ENCODE results near the gene POLL. TPM values are rescaled to one million over a fixed set of nuclear protein-coding genes. Genes with fewer than 3 reads are reported as not detected.
"Not testable (repeated sequence)": the region's sequence is repeated elsewhere in the genome, so short reads cannot be mapped to it uniquely, and the experiment has no call there.

Gene POLL
- polyA plus RNA-seq, 1 donor, result 30.9 TPM

DNA sequence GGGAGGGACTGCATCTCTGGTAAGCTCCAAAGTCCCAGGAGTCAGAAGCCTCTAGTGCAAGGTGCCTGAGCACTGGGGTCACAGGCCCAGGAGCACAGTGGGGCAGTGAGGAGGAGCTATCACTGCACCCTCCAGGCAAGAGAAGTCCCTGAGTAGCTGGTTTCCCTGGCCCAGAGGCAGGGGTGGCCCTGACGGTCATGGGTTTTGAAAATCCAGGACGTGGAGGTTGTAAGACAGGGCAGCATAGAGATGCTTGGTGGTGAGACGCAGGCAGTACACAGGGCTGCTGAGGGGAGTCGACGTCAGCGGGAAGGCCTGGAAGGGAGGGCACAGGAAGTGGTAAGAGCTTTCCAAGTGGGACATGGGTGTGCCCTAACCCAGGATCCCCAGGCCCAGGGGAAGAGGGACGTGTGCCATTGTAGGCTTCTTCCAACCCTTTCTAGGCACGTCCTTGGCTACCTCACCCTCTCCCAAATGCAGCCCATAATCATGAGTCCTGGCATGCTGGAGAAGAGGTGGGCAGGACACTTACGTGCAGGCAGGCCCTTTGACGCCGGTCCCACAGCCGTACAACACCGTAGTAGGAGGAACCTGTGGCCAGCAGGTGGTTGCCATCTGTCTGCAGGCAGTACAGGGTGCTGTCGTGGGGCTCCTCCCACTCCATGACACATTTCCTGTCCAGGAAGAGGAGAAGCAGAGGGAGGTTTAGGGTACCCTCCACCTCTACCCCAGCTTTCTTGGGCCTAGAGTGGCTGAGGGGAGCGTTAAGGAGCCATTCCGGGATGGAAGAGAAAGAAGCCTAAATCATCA, 23.2 kb upstream of the POLL start:
- DNase-seq (ENCODE audit: low read depth), result no peak

DNA sequence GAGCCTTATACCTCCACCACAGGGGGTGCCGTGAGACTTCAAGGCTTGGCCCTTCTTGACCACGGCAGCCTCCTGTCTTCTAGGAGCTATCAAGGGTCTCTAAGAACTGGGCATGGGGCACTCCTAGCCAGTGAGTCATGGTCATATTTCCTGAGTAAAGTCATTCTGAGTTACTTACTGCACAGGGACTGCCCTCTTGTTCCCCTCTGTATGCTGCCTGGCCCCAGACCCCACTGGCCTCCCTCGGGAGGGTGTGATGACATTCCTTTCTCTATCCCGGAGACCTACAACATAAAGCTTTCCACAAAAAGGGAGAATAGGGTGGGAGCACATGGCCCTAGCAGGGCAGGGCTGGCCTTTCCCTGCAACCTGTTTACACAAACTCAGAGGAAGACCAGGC, 21.4 kb upstream of the POLL start:
- no peak for DNase-seq (ENCODE audit: low read depth)

GRCh38 chr10:101607124-101607523, 19.1 kb upstream of the POLL start:
- no peak for DNase-seq (ENCODE audit: low read depth)

- DNase-seq (ENCODE audit: low read depth), result peak; percentile 20
Observed at GRCh38 chr10:101602761-101603398, 14.8 kb upstream of the POLL start.

- no peak for DNase-seq (ENCODE audit: low read depth)
Observed at GRCh38 chr10:101601541-101601940, 13.5 kb upstream of the POLL start.

DNA sequence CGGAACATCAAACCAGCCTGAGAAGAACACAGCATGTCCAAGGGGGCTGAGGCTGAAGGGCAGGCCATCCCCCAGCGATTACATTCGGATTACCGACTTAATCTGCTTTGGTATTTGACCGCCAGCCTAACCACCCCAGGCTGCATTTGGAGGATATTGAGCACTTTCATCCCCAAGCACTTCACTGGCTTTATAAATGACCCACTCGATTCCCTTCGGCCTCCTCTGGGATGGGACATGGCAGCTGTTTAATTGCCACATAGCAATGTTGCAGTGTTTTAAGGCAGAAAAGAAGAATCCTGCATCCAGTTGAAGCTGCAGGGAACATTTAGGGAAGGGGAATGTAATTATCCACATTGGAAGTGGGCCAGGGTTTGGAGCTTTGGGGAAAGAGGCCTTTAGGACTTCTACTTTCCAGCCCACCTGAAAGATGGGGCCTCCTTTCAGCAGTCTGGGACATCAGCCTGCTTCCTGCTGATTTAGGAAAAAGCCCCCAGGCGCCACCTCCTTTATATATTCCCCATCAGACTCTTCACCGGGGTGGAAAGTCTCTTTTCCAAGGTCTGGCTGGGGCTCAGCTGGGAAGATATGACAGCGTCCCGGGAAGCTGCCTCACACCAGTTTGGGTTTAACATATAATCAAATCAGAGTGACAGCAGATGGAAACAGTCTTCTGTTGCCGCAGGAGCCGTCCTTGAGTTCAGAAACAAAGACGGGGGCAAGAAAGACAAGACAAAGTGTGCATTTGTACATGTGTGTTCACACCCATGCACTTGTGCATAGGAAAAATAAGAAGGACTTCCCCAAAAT, 9.2 kb upstream of the POLL start:
- no peak for DNase-seq (ENCODE audit: low read depth)

GRCh38 chr10:101595591-101596433, 7.8 kb upstream of the POLL start:
- DNase-seq (ENCODE audit: low read depth), result no peak

DNA sequence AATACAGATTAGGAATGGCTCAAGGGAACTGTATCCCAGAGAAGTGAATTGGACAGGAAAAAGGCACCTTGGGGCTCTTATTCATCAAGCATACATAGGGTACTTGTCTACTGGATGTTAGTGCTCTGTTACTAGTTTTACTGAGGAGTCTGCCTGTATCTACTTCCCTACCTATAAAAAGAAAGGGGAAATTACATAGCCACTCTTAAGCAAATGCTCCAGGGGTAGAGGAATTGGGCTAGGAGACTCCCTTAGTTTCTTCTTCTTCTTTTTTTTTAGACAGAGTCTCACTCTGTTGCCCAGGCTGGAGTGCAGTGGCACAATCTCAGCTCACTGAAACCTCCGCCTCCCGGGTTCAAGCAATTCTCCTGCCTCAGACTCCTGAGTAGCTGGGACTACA, 5.3 kb upstream of the POLL start:
- DNase-seq (ENCODE audit: low read depth), result not testable (repeated sequence)

DNA sequence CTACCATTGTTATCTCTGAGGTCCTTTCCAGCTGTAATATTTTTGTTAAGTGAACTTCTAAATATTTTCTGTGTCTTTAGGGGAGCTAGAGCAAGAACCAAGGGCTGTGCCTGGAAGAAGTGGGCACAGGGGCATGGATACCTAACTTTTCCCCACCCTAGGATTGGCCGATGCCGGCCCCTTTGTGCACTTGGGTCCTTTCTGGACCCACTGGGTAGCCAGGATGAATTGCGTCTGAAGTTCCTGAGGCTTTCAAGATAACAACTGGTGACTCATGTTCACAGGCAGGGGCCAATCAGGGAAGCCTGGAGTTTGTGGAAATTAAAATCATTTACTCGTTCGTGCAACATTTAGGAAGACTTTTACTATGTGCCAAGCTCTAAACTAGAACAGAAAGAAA, 822 bp upstream of the POLL start:
- no peak for DNase-seq (ENCODE audit: low read depth)

GRCh38 chr10:101585841-101586240, 2.2 kb downstream of the POLL start:
- DNase-seq (ENCODE audit: low read depth), result no peak

DNA sequence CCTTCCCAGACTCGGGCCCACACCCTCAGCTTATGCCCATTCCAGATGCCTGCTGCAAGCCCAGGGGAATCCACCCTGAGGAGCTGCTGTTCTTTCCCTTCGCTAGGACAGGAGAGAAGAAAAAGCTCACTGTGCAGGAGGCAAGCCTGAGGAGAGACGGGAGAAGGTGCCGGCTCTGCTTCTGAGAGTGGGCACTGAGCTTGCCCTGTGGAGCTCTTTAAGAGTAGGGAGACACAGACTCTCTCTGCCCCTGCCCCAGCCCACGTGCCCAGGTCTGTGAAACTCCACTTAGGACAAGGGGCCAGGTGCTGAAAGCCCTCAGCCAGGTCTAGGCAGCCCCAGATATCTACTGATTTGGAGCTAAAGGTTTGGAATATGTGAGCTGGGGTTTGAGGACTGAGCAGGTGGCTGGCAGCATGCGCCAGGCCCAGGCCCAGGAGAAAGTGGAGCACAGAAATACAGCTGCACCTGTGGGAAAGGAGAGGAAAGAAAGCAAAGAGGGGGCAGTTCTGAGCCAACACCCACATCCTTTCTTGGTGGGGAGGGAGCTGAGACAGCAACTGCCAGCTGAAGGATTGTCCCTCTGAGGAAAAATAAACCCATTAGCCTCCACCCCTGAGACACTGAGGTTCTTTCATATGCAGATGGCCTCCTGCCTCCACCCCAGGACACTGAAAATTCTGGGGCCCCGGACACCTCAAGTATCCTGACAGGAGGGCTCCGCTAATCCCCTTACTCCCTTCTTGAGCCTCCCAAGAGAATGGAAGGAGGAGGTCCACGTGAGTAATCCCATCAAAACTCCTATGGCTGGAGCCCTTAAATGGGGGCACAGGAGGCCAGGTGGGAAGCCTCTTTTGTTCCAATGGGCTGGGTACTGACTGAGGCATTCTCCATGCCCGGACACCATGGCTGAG, 7.3 kb downstream of the POLL start:
- DNase-seq (ENCODE audit: low read depth), result no peak

GRCh38 chr10:101579516-101579870, 8.6 kb downstream of the POLL start:
- DNase-seq (ENCODE audit: low read depth), result no peak

DNA sequence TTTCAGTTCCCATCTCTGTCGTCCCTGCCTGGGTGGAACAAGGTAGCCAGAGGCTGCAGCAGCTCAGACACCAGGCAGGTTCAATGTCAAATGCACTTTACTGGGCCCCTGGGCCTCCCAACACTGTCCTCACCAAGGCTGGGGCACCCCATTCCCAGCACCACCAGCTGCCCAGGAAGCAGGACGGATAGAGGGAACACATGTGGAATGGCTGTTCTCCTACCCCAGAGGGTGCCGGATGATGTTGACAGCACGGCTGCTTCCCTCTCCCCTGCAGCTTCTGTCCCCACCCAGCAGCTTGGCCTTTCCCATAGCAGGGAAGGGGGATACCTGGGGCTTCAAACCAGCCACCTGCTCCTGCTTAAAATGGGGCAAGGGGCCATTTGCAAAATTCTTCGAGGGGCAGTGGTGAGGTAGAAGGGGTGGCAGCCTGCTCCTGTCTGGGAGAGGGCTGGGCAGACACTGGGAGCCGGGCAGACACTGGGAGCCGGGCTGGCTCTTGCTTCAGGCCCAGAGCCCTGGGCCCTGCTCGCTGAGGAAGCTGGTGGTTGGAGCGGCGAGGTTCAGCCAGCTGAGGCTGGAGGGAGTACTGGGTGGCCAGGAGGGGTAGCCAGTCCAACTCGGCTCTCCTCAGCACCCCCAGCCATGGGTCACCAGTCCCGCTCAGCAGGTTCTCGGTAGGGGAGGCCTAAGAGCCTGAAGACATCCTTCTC, 9.1 kb downstream of the POLL start:
- no peak for DNase-seq (ENCODE audit: low read depth)

GRCh38 chr10:101578192-101578591, 9.9 kb downstream of the POLL start:
- DNase-seq (ENCODE audit: low read depth), result no peak

- DNase-seq (ENCODE audit: low read depth), result no peak
Observed at GRCh38 chr10:101577121-101577871, 10.8 kb downstream of the POLL start.

GRCh38 chr10:101576211-101576863, 11.7 kb downstream of the POLL start:
- DNase-seq (ENCODE audit: low read depth), result no peak

DNA sequence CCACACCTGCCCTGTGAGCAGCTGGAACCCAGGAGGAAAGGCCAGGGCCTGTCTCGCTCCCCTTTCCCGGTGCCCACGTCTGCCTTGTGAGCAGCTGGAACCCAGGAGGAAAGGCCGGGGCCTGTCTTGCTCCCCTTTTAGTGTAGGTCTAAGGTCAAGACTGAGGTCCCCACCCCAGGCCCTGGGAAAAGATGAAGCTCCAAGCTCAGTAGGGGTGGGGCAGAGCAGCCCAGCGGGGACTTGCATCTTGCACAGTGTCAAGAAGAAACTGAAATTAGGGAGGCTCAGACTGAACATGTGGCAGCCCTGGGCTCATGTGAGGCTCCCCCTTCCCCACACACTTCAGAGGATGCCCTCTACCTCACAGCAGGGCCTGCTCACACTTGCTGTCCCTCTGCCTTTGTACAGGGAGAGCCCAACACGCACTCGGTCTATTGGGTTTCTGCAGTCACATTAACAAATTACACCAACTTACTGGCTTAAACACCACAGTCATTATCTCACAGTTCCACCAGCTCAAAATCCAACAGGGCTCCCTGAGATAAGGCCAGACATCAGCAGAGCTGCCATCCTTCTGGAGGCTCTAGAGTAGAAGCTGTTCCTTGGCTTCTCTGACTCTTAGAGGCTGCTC, 12.4 kb downstream of the POLL start:
- no peak for DNase-seq (ENCODE audit: low read depth)

GRCh38 chr10:101575091-101575490, 13.0 kb downstream of the POLL start:
- DNase-seq (ENCODE audit: low read depth), result no peak
